Measurements from ENCODE around the gene SLC8A3.

DNA sequence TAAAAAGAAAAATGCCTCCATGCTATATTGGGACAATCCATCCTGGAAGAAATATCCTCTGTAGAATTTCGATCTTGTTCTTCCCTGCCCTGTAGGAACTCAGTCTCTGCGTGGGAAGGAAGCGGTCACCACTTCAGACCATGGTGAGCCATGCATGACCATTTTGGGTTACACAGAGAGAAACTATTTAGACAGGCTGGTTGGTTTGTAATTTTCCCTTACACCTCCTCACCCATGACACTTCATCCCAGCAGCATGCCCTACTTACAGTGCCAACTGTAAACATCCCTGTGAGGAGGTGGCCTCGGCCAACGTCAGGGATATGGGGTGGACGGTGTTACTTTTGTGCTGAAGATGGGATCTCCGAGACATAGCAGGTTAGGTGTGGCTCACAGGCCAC lies 188.2 kb downstream of the SLC8A3 start:
- TF ChIP-seq CTCF (IDR thresholded peaks at IDR 0.05) (no peak), POLR2A (IDR thresholded peaks at IDR 0.05) (no peak)
